GM12878 (cell line): ENCODE data around the gene UMOD. TPM values are rescaled to one million over a fixed set of nuclear protein-coding genes. Genes with fewer than 3 reads are reported as not detected.

Source experiments
- ATAC-seq: fragments of 200-7000 bp; cut with Tn5 transposase; 3 replicates; pipeline ENCODE4 v1.9.1; 2020; ENCODE audit warnings: mild to moderate bottlenecking, moderate library complexity
- BruUV-seq: library from RNA; stranded (reverse); fragments of 400-500 nt; replicated peaks from 2 replicates; lab custom pipeline; 2021; lab: Mats Ljungman, UMichigan
- CTCF ChIA-PET: fragments of 300-600 bp; sonication (Branson Sonifier 250); formaldehyde crosslinking; extraction: SDS; loops from one replicate; lab custom pipeline; 2021; ENCODE audit warnings: inconsistent platforms; lab: Yijun Ruan, JAX
- POLR2A ChIA-PET: fragments of 350-600 bp; formaldehyde crosslinking; extraction: SDS; loops from one replicate; lab custom pipeline; 2021; ENCODE audit warnings: inconsistent platforms; lab: Charles Lee
- RAD21 ChIA-PET: fragments of 300-600 bp; sonication (Branson Sonifier 250); formaldehyde crosslinking; loops from one replicate; lab custom pipeline; 2023; ENCODE audit warnings: antibody characterized with exemption; ENCODE audit not compliant: unreplicated experiment; lab: Charles Lee
- SMC1A ChIA-PET: fragments of 300-600 bp; sonication (Branson Sonifier 250); formaldehyde crosslinking; loops from one replicate; lab custom pipeline; 2023; ENCODE audit not compliant: unreplicated experiment, uncharacterized antibody; lab: Charles Lee
- DNase-seq: peaks from one replicate; pipeline ENCODE4 v3.0.0-alpha.2; 2011; ENCODE audit warnings: low read depth, low spot score
- FAIRE-seq: peaks from 3 replicates; lab custom pipeline; 2011; peaks lifted over from hg19 to GRCh38; lab: Jason Lieb, UNC
- H2AFZ ChIP-seq: 2 replicates; pipeline ENCODE4 v1.6.0; 2011; ENCODE audit warnings: low read depth, low read length, control low read depth; ENCODE audit not compliant: control insufficient read depth
- H3K27ac ChIP-seq: 2 replicates; pipeline ENCODE4 v1.5.1; 2011; ENCODE audit warnings: control low read depth; ENCODE audit not compliant: control insufficient read depth, insufficient read depth
- H3K27me3 ChIP-seq, 2 experiments: replicated peaks in 1 of 2; 2 replicates each; pipeline versions ENCODE4 v1.6.0 to v1.6.1; 2011; ENCODE audit warnings: low read length in 1 of 2; ENCODE audit not compliant: control insufficient read depth in 2 of 2, insufficient read depth in 2 of 2
- H3K36me3 ChIP-seq, 2 experiments: 2 replicates each; pipeline ENCODE4 v1.5.1; 2011; ENCODE audit warnings: low read length in 1 of 2; ENCODE audit not compliant: control insufficient read depth in 2 of 2, insufficient read depth in 2 of 2
- H3K4me1 ChIP-seq: 2 replicates; pipeline ENCODE4 v1.6.1; 2011; ENCODE audit warnings: mild to moderate bottlenecking, low read length, moderate library complexity, mixed read lengths; ENCODE audit not compliant: control insufficient read depth, insufficient read depth
- H3K4me2 ChIP-seq: 2 replicates; pipeline ENCODE4 v1.6.0; 2011; ENCODE audit warnings: control low read depth; ENCODE audit not compliant: control insufficient read depth, insufficient read depth
- H3K4me3 ChIP-seq: fragments of 200-600 bp; sonication (generic); 2 replicates; pipeline ENCODE4 v1.5.1; 2016
- H3K79me2 ChIP-seq: 2 replicates; pipeline ENCODE4 v1.6.0; 2011; ENCODE audit warnings: low read length; ENCODE audit not compliant: control insufficient read depth, insufficient read depth
- H3K9ac ChIP-seq: 2 replicates; pipeline ENCODE4 v1.8.0; 2011; ENCODE audit warnings: low read length, control low read depth, mixed read lengths; ENCODE audit not compliant: control insufficient read depth, insufficient read depth
- H3K9me3 ChIP-seq: replicated peaks from 3 replicates; pipeline ENCODE4 v1.5.1; 2011; ENCODE audit warnings: mild to moderate bottlenecking, low read length; ENCODE audit not compliant: control insufficient read depth, insufficient read depth
- H4K20me1 ChIP-seq: 2 replicates; pipeline ENCODE4 v1.6.0; 2011; ENCODE audit not compliant: control insufficient read depth, insufficient read depth
- ATF2 ChIP-seq: IDR thresholded peaks from 2 replicates; pipeline ENCODE4 v1.6.1; 2012; ENCODE audit warnings: low read length, inconsistent platforms
- BMI1 ChIP-seq: fragments of 450-650 bp; IDR thresholded peaks from 2 replicates; pipeline ENCODE4 v1.6.1; 2016; ENCODE audit warnings: mild to moderate bottlenecking, moderate library complexity, borderline replicate concordance
- E4F1 ChIP-seq: fragments of 450-650 bp; IDR thresholded peaks from 2 replicates; pipeline ENCODE4 v1.6.1; 2018; ENCODE audit warnings: borderline replicate concordance, mild to moderate bottlenecking; ENCODE audit not compliant: partially characterized antibody
- NFYB ChIP-seq: IDR thresholded peaks from 2 replicates; pipeline ENCODE4 v1.6.1; 2011; ENCODE audit warnings: low read depth, mild to moderate bottlenecking, low read length, improper control_type of control experiment, moderate library complexity; ENCODE audit not compliant: insufficient read depth
- NR2F1 ChIP-seq: fragments of 450-650 bp; conservative IDR thresholded peaks from 2 replicates; pipeline ENCODE4 v1.6.1; 2017; ENCODE audit warnings: mild to moderate bottlenecking
- PML ChIP-seq: IDR thresholded peaks from 2 replicates; pipeline ENCODE4 v1.6.1; 2012; ENCODE audit warnings: low read length, inconsistent platforms
- SMARCA5 ChIP-seq: fragments of 450-650 bp; IDR thresholded peaks from 2 replicates; pipeline ENCODE4 v1.6.1; 2017; ENCODE audit warnings: mild to moderate bottlenecking
- WGBS: methylation state at CpG from one replicate; pipeline ENCODE4 v1.1.6; 2016; ENCODE audit warnings: low lambda C conversion rate; ENCODE audit not compliant: insufficient replicate concordance, insufficient coverage; ENCODE audit errors: missing lambda C conversion rate; 5-methylcytosine and 5-hydroxymethylcytosine counted together
- in situ Hi-C: fragments of 300-500 bp; cut with MboI; formaldehyde crosslinking; loops from 9 replicates; pipeline ENCODE4 v1.14.3; 2018; ENCODE audit warnings: mixed read lengths
- intact Hi-C: fragments of 100-400 bp; cut with micrococcal nuclease; formaldehyde crosslinking; loops from one replicate; pipeline ENCODE4 v1.14.2; 2022; ENCODE audit not compliant: unreplicated experiment
- polyA plus RNA-seq, 11 experiments: library from polyadenylated mRNA; depleted of rRNA in 4 of 11; unstranded in 6 of 11; stranded (reverse) in 5 of 11; fragments of >200 nt; fragmentation: Nextera tagmentation in 4 of 11; fragmentation: Illumina TruSeq in 1 of 11; extraction: Ambion mirVana in 4 of 11; extraction: Trizol in 1 of 11; gene quantifications; 1 replicate in 1 of 11; 2 replicates in 10 of 11; pipeline versions ENCODE4 v1.2.1 to v1.2.3, GENCODE V29; 2011 to 2016; ENCODE audit warnings: inconsistent platforms in 2 of 11, missing spikeins in 2 of 11, low read depth in 1 of 11
- total RNA-seq, 4 experiments: library from RNA; depleted of rRNA in 3 of 4; stranded (reverse); fragments of >200 nt in 3 of 4; fragmentation: Illumina TruSeq in 1 of 4; extraction: Trizol in 1 of 4; gene quantifications; 2 replicates each; pipeline versions ENCODE4 v1.2.1 to v1.2.3, GENCODE V29; 2013 to 2021
- TF ChIP-seq, protein P1 (sequence below): fragments of 450-650 bp; formaldehyde crosslinking; IDR thresholded peaks from 2 replicates; pipeline ENCODE4 v1.4.0; 2020; ENCODE audit warnings: mild to moderate bottlenecking, moderate library complexity

Gene UMOD
- total and polyA plus RNA-seq, 10 of the 15 experiments (the other 5 are each of a cell fraction or from before 2014, with no cell fraction given) = not detected

DNA sequence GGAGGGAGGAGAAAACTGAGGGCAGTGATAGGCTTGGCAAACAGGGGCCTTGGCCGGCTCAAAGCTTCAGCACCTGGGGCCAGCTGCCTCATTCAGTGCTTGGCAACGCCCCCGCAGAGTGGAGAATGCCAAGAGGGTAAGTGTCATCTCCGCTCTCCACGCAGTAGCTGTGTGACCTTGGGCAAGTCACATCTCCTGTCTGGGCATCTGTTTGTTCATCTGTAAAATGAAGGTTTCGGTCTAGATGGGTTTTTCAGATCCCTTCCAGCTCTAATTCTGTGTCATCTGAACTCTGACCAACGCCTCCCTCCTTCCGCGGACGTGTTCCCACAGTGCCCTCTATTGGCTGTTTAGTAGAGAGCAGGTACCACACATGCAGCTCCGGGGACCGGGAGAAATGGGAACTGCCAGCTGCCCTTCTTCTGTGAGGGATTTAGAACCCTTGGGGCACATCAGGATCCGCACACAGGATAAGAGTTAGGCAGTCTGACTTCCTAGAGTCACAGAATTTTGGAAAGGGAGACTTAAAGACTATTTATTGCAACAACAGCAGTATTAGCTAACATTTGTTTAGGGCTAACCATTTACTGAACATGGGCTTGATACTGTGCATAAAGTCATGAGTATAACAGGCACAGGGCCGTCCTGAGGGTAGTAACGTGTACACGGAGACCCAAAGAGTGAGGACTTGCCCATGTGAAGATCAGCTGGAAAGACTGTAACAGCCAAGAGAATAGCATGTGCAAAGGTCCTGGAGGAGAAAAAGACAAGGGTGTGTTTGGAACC lies 52.0 kb downstream of the UMOD start (continued):
- TF ChIP-seq, protein P1, sequence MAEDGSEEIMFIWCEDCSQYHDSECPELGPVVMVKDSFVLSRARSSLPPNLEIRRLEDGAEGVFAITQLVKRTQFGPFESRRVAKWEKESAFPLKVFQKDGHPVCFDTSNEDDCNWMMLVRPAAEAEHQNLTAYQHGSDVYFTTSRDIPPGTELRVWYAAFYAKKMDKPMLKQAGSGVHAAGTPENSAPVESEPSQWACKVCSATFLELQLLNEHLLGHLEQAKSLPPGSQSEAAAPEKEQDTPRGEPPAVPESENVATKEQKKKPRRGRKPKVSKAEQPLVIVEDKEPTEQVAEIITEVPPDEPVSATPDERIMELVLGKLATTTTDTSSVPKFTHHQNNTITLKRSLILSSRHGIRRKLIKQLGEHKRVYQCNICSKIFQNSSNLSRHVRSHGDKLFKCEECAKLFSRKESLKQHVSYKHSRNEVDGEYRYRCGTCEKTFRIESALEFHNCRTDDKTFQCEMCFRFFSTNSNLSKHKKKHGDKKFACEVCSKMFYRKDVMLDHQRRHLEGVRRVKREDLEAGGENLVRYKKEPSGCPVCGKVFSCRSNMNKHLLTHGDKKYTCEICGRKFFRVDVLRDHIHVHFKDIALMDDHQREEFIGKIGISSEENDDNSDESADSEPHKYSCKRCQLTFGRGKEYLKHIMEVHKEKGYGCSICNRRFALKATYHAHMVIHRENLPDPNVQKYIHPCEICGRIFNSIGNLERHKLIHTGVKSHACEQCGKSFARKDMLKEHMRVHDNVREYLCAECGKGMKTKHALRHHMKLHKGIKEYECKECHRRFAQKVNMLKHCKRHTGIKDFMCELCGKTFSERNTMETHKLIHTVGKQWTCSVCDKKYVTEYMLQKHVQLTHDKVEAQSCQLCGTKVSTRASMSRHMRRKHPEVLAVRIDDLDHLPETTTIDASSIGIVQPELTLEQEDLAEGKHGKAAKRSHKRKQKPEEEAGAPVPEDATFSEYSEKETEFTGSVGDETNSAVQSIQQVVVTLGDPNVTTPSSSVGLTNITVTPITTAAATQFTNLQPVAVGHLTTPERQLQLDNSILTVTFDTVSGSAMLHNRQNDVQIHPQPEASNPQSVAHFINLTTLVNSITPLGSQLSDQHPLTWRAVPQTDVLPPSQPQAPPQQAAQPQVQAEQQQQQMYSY (CRISPR knock-in tag) = no peak
- TF ChIP-seq SMARCA5 (0 out of 2 replicates have a peak, but pooled peaks have one; percentile 51), NR2F1 (0 out of 2 replicates have a peak, but pooled peaks have one; percentile 20)

- H3K79me2 ChIP-seq = no peaks in the 10 kb centered on the region
- no peaks in the 10 kb centered on the region for H3K4me1 ChIP-seq
- RAD21 ChIA-PET = interaction anchor here (4.7 to 5.8 kb wide), 2 partner anchors 318 to 391 kb away, joined by 15 to 117 read pairs; no protein-coding TSS in a partner anchor
- POLR2A ChIA-PET = interaction anchor here (0.7 kb wide), 1 partner anchor 318 kb away, joined by 3 read pairs; no protein-coding TSS in a partner anchor
- BruUV-seq = no TSS peak
- no peaks in the 10 kb centered on the region; a peak in 1 of 4 replicates for H3K27me3 ChIP-seq
- CTCF ChIA-PET = interaction anchor here (0.6 to 8.2 kb wide), 5 partner anchors 87 to 399 kb away, joined by 3 to 212 read pairs (median 47); no protein-coding TSS in a partner anchor
- H3K4me3 ChIP-seq = no peak overlapping the region
- H3K9me3 ChIP-seq = no peaks in the 10 kb centered on the region
- H2AFZ ChIP-seq = no peak overlapping the region
- ATAC-seq (no peak), DNase-seq (no peak), FAIRE-seq (no peak)
- H3K4me2 ChIP-seq = no peak overlapping the region
- H3K9ac ChIP-seq = no peak overlapping the region
- SMC1A ChIA-PET = interaction anchor here (1.0 to 7.2 kb wide), 7 partner anchors 7 to 391 kb away, joined by 3 to 103 read pairs (median 4); no protein-coding TSS in a partner anchor
- H3K27ac ChIP-seq = no peak overlapping the region
- no peaks in the 10 kb centered on the region for H4K20me1 ChIP-seq
- intact Hi-C loops = no loop called here
- no peaks in the 10 kb centered on the region for H3K36me3 ChIP-seq
- in situ Hi-C loops = no loop called here
- 1% methylated on average over 5 of the region's 5 CpGs for WGBS
- TF ChIP-seq NFYB (no peak), BMI1 (no peak), PML (no peak), E4F1 (no peak), ATF2 (no peak), SMARCA5 (no peak)
Observed at GRCh38 chr16:20298452-20298851, 54.1 kb downstream of the UMOD start.
